ENCODE results near the gene KDM5B.

GRCh38 chr1:202834771-202835547 lies 26.7 kb upstream of the KDM5B start:
- no peak for TF ChIP-seq ZNF335 (tag by site-specific recombination; conservative IDR thresholded peaks at IDR 0.05)
- TF ChIP-seq, protein P1, sequence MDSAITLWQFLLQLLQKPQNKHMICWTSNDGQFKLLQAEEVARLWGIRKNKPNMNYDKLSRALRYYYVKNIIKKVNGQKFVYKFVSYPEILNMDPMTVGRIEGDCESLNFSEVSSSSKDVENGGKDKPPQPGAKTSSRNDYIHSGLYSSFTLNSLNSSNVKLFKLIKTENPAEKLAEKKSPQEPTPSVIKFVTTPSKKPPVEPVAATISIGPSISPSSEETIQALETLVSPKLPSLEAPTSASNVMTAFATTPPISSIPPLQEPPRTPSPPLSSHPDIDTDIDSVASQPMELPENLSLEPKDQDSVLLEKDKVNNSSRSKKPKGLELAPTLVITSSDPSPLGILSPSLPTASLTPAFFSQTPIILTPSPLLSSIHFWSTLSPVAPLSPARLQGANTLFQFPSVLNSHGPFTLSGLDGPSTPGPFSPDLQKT (IDR thresholded peaks at IDR 0.05; ENCODE audit: borderline replicate concordance, low read depth, low read length) = no peak
- TF ChIP-seq ZNF501 (tag by site-specific recombination; IDR thresholded peaks at IDR 0.05) = no peak
- TF ChIP-seq GFI1B (tag by site-specific recombination; IDR thresholded peaks at IDR 0.05) = no peak

All from HEK293 (cell line).